Endothelial cell of umbilical vein (primary cell): ENCODE results near the gene TROAP. TPM values are rescaled to one million over a fixed set of nuclear protein-coding genes. Genes with fewer than 3 reads are reported as not detected.

ENCODE experiments used
- BruUV-seq: library from RNA; stranded (reverse); fragments of 400-500 nt; replicated peaks from 2 replicates; lab custom pipeline; 2021; lab: Mats Ljungman, UMichigan
- CTCF ChIA-PET: fragments of 300-600, 350-600 bp; sonication (Branson Sonifier 250); formaldehyde crosslinking; loops from one replicate; lab custom pipeline; 2021; ENCODE audit warnings: antibody characterized with exemption, inconsistent platforms; lab: Charles Lee
- POLR2A ChIA-PET: fragments of 300-600, 350-600 bp; sonication (Branson Sonifier 250); formaldehyde crosslinking; loops from one replicate; lab custom pipeline; 2021; ENCODE audit warnings: antibody characterized with exemption, inconsistent platforms; lab: Charles Lee
- DNase-seq: peaks from one replicate; pipeline ENCODE4 v3.0.0-alpha.2; 2011; ENCODE audit warnings: low read depth, low spot score
- FAIRE-seq: peaks from 2 replicates; lab custom pipeline; 2011; peaks lifted over from hg19 to GRCh38; lab: Jason Lieb, UNC
- H2AFZ ChIP-seq: 2 replicates; pipeline ENCODE4 v1.6.0; 2012; ENCODE audit warnings: low read depth, low read length, control low read depth, inconsistent platforms
- H3K27ac ChIP-seq: 2 replicates; pipeline ENCODE4 v1.5.1; 2011; ENCODE audit warnings: low read depth, mild to moderate bottlenecking, control low read depth, low read length, moderate library complexity; ENCODE audit not compliant: insufficient read depth
- H3K27me3 ChIP-seq, 2 experiments: 2 replicates each; pipeline versions ENCODE4 v1.6.0 to v1.6.1; 2011; ENCODE audit warnings: low read length in 2 of 2, mixed read lengths in 1 of 2; ENCODE audit not compliant: control insufficient read depth in 2 of 2, insufficient read depth in 2 of 2
- H3K36me3 ChIP-seq, 2 experiments: 2 replicates in 1 of 2; 3 replicates in 1 of 2; pipeline ENCODE4 v1.5.1; 2011; ENCODE audit warnings: low read length in 2 of 2, mild to moderate bottlenecking in 1 of 2, moderate library complexity in 1 of 2; ENCODE audit not compliant: control insufficient read depth in 2 of 2, insufficient read depth in 2 of 2; ENCODE audit errors: extremely low read depth in 1 of 2
- H3K4me1 ChIP-seq: 3 replicates; pipeline ENCODE4 v1.5.1; 2011; ENCODE audit warnings: mild to moderate bottlenecking, low read length; ENCODE audit not compliant: control insufficient read depth, insufficient read depth; ENCODE audit errors: extremely low read depth
- H3K4me2 ChIP-seq: 2 replicates; pipeline ENCODE4 v1.6.1; 2011; ENCODE audit warnings: low read length, control low read depth, mixed read lengths; ENCODE audit not compliant: insufficient read depth
- H3K4me3 ChIP-seq, 3 experiments: fragments of 200-600 bp in 1 of 3; sonication (generic), shearing (Covaris generic) in 1 of 3; replicated peaks in 1 of 3; 2 replicates each; pipeline ENCODE4 v1.5.1; 2011 to 2016; ENCODE audit warnings: control low read depth in 3 of 3, low read length in 3 of 3, mild to moderate bottlenecking in 2 of 3, inconsistent platforms in 1 of 3, low read depth in 1 of 3, moderate library complexity in 1 of 3; ENCODE audit not compliant: insufficient read depth in 1 of 3
- H3K79me2 ChIP-seq: 2 replicates; pipeline ENCODE4 v1.6.0; 2012; ENCODE audit warnings: low read length, inconsistent platforms; ENCODE audit not compliant: control insufficient read depth, insufficient read depth
- H3K9ac ChIP-seq: replicated peaks from 2 replicates; pipeline ENCODE3; 2011; ENCODE audit warnings: low read length, control low read depth; ENCODE audit not compliant: insufficient read depth; ENCODE audit errors: extremely low read depth
- H3K9me1 ChIP-seq: replicated peaks from 3 replicates; pipeline ENCODE4 v1.6.0; 2011; ENCODE audit warnings: mild to moderate bottlenecking, low read length; ENCODE audit not compliant: control insufficient read depth, insufficient read depth; ENCODE audit errors: extremely low read depth
- H3K9me3 ChIP-seq: replicated peaks from 2 replicates; pipeline ENCODE4 v1.5.1; 2012; ENCODE audit warnings: low read length, inconsistent platforms; ENCODE audit not compliant: control insufficient read depth, insufficient read depth
- H4K20me1 ChIP-seq: replicated peaks from 2 replicates; pipeline ENCODE3; 2011; ENCODE audit warnings: mild to moderate bottlenecking, low read length; ENCODE audit not compliant: control insufficient read depth, insufficient read depth; ENCODE audit errors: extremely low read depth
- EZH2 ChIP-seq: IDR thresholded peaks from 2 replicates; pipeline ENCODE4 v1.6.1; 2012; ENCODE audit warnings: borderline replicate concordance, low read depth, mild to moderate bottlenecking, moderate library complexity, low read length, inconsistent platforms; ENCODE audit not compliant: severe bottlenecking
- GATA2 ChIP-seq: IDR thresholded peaks from 2 replicates; pipeline ENCODE4 v1.7.0; 2011; ENCODE audit warnings: low read depth, mild to moderate bottlenecking, moderate library complexity, mixed read lengths, low read length; ENCODE audit not compliant: insufficient read length, insufficient read depth
- JUN ChIP-seq: IDR thresholded peaks from 2 replicates; pipeline ENCODE4 v1.6.1; 2011; ENCODE audit warnings: borderline replicate concordance, low read depth; ENCODE audit not compliant: insufficient read length, insufficient read depth
- dilution Hi-C: fragments of 300-500 bp; cut with MboI; formaldehyde crosslinking; loops from one replicate; pipeline ENCODE4 v1.15.0; 2019; ENCODE audit warnings: low sequenced_read_pairs; ENCODE audit not compliant: extremely low pct_ligation_motif_present
- intact Hi-C: fragments of 100-400 bp; cut with micrococcal nuclease; formaldehyde crosslinking; loops from one replicate; pipeline ENCODE4 v1.10.0; 2022
- polyA plus RNA-seq, 4 experiments: library from polyadenylated mRNA; depleted of rRNA in 3 of 4; stranded (reverse) in 3 of 4; unstranded in 1 of 4; fragments of >200 nt; gene quantifications; 2 replicates each; pipeline versions ENCODE4 v1.2.1 to v1.2.3, GENCODE V29; 2011 to 2012; ENCODE audit warnings: missing spikeins in 1 of 4
- total RNA-seq: library from RNA; stranded (reverse); gene quantifications from 2 replicates; pipeline ENCODE4 v1.2.3, GENCODE V29; 2021
- TF ChIP-seq, protein P1 (sequence below), 2 donors: IDR thresholded peaks; 1 replicate in 1 of 2; 2 replicates in 1 of 2; pipeline ENCODE4 v1.5.1; 2011; ENCODE audit warnings: low read length in 2 of 2, mild to moderate bottlenecking in 2 of 2, moderate library complexity in 2 of 2, control low read depth in 1 of 2, inconsistent platforms in 1 of 2, low read depth in 1 of 2; ENCODE audit not compliant: insufficient read depth in 1 of 2; ENCODE audit errors: extremely low read depth in 1 of 2

Gene TROAP
- total and polyA plus RNA-seq, 2 donors (not counting 3 experiments of a cell fraction or from before 2014, with no cell fraction given), result 31.7 to 68.6 TPM

DNA sequence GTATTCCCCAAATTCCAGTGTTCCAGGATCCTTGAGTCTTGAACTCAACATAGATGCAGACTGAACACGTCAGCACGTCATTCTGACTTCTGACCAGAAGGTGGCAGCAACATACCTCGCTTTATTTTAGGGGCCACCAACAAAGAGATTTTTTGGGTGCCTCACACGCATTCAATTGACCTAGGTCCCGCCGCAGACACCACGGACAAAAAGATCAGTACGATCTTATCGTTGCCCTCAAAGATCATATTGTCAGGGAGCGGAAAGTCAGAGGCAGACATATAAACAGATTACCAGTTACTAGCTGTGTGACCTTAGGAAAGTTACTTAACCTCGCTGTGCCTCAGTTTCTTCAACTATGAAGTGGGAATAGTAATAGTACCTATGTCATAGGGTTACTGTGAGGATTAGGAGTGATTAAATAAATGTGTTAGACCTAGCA is 34.6 kb upstream of the TROAP start:
- H2AFZ ChIP-seq, result no peak overlapping the region
- FAIRE-seq (peak; percentile 88), DNase-seq (peak; percentile 57)
- no peak overlapping the region for H3K9ac ChIP-seq
- no peaks in the 10 kb centered on the region for H3K9me3 ChIP-seq
- ChIA-PET POLR2A (no interaction called here), CTCF (interaction anchor here (0.6 to 12.9 kb wide), 35 partner anchors 9 to 335 kb away, joined by 3 to 173 read pairs (median 4); partner anchors contain the start of genes C1QL4, DNAJC22 and TROAP)
- peaks cover 4 to 9% of the 10 kb centered on the region in 2 experiments for H3K27me3 ChIP-seq
- dilution Hi-C loops (no loop called here), intact Hi-C loops (loop anchor here (1.0 to 10.0 kb wide), 5 partner anchors 49 to 292 kb away; partner anchors contain the start of gene C1QL4)
- H3K27ac ChIP-seq, result no peak overlapping the region
- peaks cover 2% of the 10 kb centered on the region for H3K4me1 ChIP-seq
- BruUV-seq, result no TSS peak
- H3K4me2 ChIP-seq, result no peak overlapping the region
- H3K36me3 ChIP-seq, result no peaks in the 10 kb centered on the region
- no peak overlapping the region for H3K4me3 ChIP-seq
- H3K9me1 ChIP-seq, result no peaks in the 10 kb centered on the region
- no peaks in the 10 kb centered on the region for H4K20me1 ChIP-seq
- TF ChIP-seq JUN, result no peak
- TF ChIP-seq, protein P1, sequence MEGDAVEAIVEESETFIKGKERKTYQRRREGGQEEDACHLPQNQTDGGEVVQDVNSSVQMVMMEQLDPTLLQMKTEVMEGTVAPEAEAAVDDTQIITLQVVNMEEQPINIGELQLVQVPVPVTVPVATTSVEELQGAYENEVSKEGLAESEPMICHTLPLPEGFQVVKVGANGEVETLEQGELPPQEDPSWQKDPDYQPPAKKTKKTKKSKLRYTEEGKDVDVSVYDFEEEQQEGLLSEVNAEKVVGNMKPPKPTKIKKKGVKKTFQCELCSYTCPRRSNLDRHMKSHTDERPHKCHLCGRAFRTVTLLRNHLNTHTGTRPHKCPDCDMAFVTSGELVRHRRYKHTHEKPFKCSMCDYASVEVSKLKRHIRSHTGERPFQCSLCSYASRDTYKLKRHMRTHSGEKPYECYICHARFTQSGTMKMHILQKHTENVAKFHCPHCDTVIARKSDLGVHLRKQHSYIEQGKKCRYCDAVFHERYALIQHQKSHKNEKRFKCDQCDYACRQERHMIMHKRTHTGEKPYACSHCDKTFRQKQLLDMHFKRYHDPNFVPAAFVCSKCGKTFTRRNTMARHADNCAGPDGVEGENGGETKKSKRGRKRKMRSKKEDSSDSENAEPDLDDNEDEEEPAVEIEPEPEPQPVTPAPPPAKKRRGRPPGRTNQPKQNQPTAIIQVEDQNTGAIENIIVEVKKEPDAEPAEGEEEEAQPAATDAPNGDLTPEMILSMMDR (IDR thresholded peaks at IDR 0.05; ENCODE audit: extremely low read depth in 1 of 2, insufficient read depth in 1 of 2, low read depth in 1 of 2, low read length in 2 of 2), result peak; percentile 75 to 80
- H3K79me2 ChIP-seq, result no peaks in the 10 kb centered on the region

DNA sequence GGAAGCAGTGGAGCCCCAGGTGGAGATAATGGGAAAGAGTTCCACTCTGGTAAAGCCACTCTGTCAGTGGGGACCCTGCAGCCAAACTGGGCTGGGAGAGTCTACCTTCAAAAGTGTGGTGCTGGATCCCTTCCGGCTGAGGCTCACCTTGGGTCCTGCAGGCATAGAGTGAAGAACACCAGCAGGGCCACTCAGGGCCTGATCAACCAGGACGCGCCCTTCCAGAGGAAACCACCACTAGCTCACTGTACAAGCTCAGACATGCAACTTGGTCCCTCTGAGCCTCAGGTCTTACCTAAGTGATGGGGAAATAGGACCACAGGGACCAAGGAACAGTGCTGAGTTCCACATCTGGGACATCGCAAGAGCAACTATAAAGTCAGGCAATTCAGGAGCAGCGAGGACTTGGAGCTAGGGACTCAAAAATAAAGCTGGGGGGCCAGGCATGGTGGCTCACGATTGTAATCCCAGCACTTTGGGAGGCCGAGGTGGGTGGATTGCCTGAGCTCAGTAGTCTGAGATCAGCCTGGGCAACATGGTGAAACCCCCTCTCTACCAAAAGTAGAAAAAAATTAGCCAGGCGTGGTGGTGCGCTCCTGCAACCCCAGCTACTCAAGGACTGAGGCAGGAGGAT is 34.0 kb upstream of the TROAP start:
- Histone ChIP-seq H4K20me1 (no peaks in the 10 kb centered on the region), H3K4me1 (peaks cover 3% of the 10 kb centered on the region), H3K9me3 (no peaks in the 10 kb centered on the region), H3K27ac (no peak overlapping the region), H3K9me1 (no peaks in the 10 kb centered on the region), H3K27me3 (peaks cover 4 to 9% of the 10 kb centered on the region in 2 experiments), H3K36me3 (no peaks in the 10 kb centered on the region), H3K79me2 (no peaks in the 10 kb centered on the region), H3K9ac (no peak overlapping the region), H2AFZ (no peak overlapping the region), H3K4me3 (no peak overlapping the region), H3K4me2 (no peak overlapping the region)
- DNase-seq, result no peak
- FAIRE-seq, result no peak
- POLR2A ChIA-PET, result no interaction called here
- TF ChIP-seq GATA2, result no peak
- no peak for TF ChIP-seq EZH2
- no TSS peak for BruUV-seq
- dilution Hi-C loops (no loop called here), intact Hi-C loops (loop anchor here (1.0 to 10.0 kb wide), 5 partner anchors 48 to 292 kb away; partner anchors contain the start of gene C1QL4)
- CTCF ChIA-PET, result interaction anchor here (0.6 to 12.9 kb wide), 37 partner anchors 8 to 335 kb away, joined by 3 to 173 read pairs (median 4); partner anchors contain the start of genes C1QL4, DNAJC22 and TROAP
